GM23338 (cell line): ENCODE data around the gene DNAJC13. TPM values are rescaled to one million over a fixed set of nuclear protein-coding genes. Genes with fewer than 3 reads are reported as not detected.

Source experiments
- ATAC-seq: fragments of 200-7000 bp; cut with Tn5 transposase; 3 replicates; pipeline ENCODE4 v1.9.1; 2020
- DNase-seq: peaks from one replicate; pipeline ENCODE4 v3.0.0-alpha.2; 2015; ENCODE audit warnings: low spot score
- H2AFZ ChIP-seq: fragments of 200-600 bp; sonication (generic); 2 replicates; pipeline ENCODE4 v1.8.0; 2016; ENCODE audit warnings: antibody characterized with exemption, mild to moderate bottlenecking, moderate library complexity
- H3F3A ChIP-seq: fragments of 200-600 bp; sonication (generic); replicated peaks from 2 replicates; pipeline ENCODE4 v1.8.0; 2017; ENCODE audit warnings: antibody characterized with exemption, mixed run types, low read depth
- H3K27ac ChIP-seq: fragments of 200-600 bp; sonication (generic); 2 replicates; pipeline ENCODE4 v1.6.1; 2016; ENCODE audit warnings: low read depth
- H3K27me3 ChIP-seq: fragments of 200-600 bp; sonication (generic); 2 replicates; pipeline ENCODE4 v1.8.0; 2016; ENCODE audit warnings: mild to moderate bottlenecking, mixed run types, moderate library complexity; ENCODE audit not compliant: insufficient read depth
- H3K36me3 ChIP-seq: fragments of 200-600 bp; sonication (generic); 2 replicates; pipeline ENCODE4 v1.8.0; 2016; ENCODE audit warnings: mild to moderate bottlenecking; ENCODE audit not compliant: insufficient read depth
- H3K4me1 ChIP-seq: fragments of 200-600 bp; sonication (generic); 2 replicates; pipeline ENCODE4 v1.8.0; 2016; ENCODE audit warnings: mild to moderate bottlenecking, moderate library complexity; ENCODE audit not compliant: insufficient read depth
- H3K4me2 ChIP-seq: fragments of 200-600 bp; sonication (generic); 2 replicates; pipeline ENCODE4 v1.7.1; 2017; ENCODE audit warnings: mixed run types
- H3K4me3 ChIP-seq: fragments of 200-600 bp; sonication (generic); 2 replicates; pipeline ENCODE4 v1.6.1; 2016; ENCODE audit warnings: mixed run types
- H3K79me2 ChIP-seq: fragments of 200-600 bp; sonication (generic); replicated peaks from 2 replicates; pipeline ENCODE4 v1.8.0; 2017; ENCODE audit warnings: mild to moderate bottlenecking; ENCODE audit not compliant: insufficient read depth
- H3K9me2 ChIP-seq: fragments of 200-600 bp; sonication (generic); 2 replicates; pipeline ENCODE4 v1.8.0; 2017; ENCODE audit not compliant: insufficient read depth
- H4K20me1 ChIP-seq: fragments of 200-600 bp; sonication (generic); replicated peaks from 2 replicates; pipeline ENCODE4 v1.8.0; 2017; ENCODE audit warnings: mild to moderate bottlenecking; ENCODE audit not compliant: insufficient read depth
- H3K27ac Mint-ChIP-seq: 2 replicates; pipeline ENCODE4 v1.8.0; 2020; ENCODE audit warnings: inconsistent platforms, mild to moderate bottlenecking, moderate library complexity, mixed read lengths
- H3K27me3 Mint-ChIP-seq: 3 replicates; pipeline ENCODE4 v1.8.0; 2022; ENCODE audit warnings: low read depth, mild to moderate bottlenecking, moderate library complexity, mixed read lengths, inconsistent platforms; ENCODE audit not compliant: insufficient read depth, poor library complexity
- H3K36me3 Mint-ChIP-seq: 3 replicates; pipeline ENCODE4 v1.8.0; 2021; ENCODE audit warnings: low read depth, mild to moderate bottlenecking, inconsistent platforms, moderate library complexity, mixed read lengths
- H3K4me1 Mint-ChIP-seq: 3 replicates; pipeline ENCODE4 v1.8.0; 2020; ENCODE audit warnings: mild to moderate bottlenecking, inconsistent platforms, mixed read lengths
- H3K4me3 Mint-ChIP-seq: 3 replicates; pipeline ENCODE4 v1.8.0; 2021; ENCODE audit warnings: moderate library complexity, mild to moderate bottlenecking, inconsistent platforms, mixed read lengths
- H3K9me3 Mint-ChIP-seq: 3 replicates; pipeline ENCODE4 v1.8.0; 2020; ENCODE audit warnings: moderate library complexity, mild to moderate bottlenecking, inconsistent platforms, mixed read lengths
- EZH2 ChIP-seq: fragments of 200-600 bp; sonication (generic); IDR thresholded peaks from one replicate; pipeline ENCODE4 v1.8.0; 2017; ENCODE audit warnings: antibody characterized with exemption, mild to moderate bottlenecking, low read depth; ENCODE audit not compliant: unreplicated experiment
- EZH2phosphoT487 ChIP-seq: fragments of 200-600 bp; sonication (generic); IDR thresholded peaks from one replicate; pipeline ENCODE4 v1.8.1; 2018; ENCODE audit warnings: antibody characterized with exemption; ENCODE audit not compliant: unreplicated experiment
- JUNB ChIP-seq: IDR thresholded peaks from one replicate; pipeline ENCODE4 v1.6.1; 2016; ENCODE audit warnings: antibody characterized with exemption; ENCODE audit not compliant: unreplicated experiment
- NANOG ChIP-seq: IDR thresholded peaks from 2 replicates; pipeline ENCODE4 v1.6.1; 2016; ENCODE audit warnings: antibody characterized with exemption, borderline replicate concordance
- POLR2AphosphoS5 ChIP-seq: IDR thresholded peaks from 2 replicates; pipeline ENCODE4 v1.6.1; 2016; ENCODE audit warnings: antibody characterized with exemption, low read depth
- ZNF114 ChIP-seq: fragments of 250-450 bp; sonication (Bioruptor Pico); IDR thresholded peaks from 2 replicates; pipeline ENCODE4 v1.5.0; 2020; ENCODE audit warnings: mild to moderate bottlenecking, moderate library complexity
- polyA plus RNA-seq: library from polyadenylated mRNA; unstranded; fragments of >200 nt; fragmentation: Nextera tagmentation; extraction: Ambion mirVana; gene quantifications from 2 replicates; pipeline ENCODE4 v1.2.1, GENCODE V29; 2016
- total RNA-seq: library from RNA; depleted of rRNA; stranded (reverse); fragments of >200 nt; shearing (Covaris generic); gene quantifications from 2 replicates; pipeline ENCODE4 v1.2.3, GENCODE V29; 2014
- TF ChIP-seq, protein P1 (sequence below): IDR thresholded peaks from 2 replicates; pipeline ENCODE4 v1.6.1; 2016; ENCODE audit warnings: antibody characterized with exemption
- TF ChIP-seq, protein P2 (sequence below): fragments of 250-450 bp; sonication (Bioruptor Pico); IDR thresholded peaks from 2 replicates; pipeline ENCODE4 v1.5.0; 2020; ENCODE audit warnings: mild to moderate bottlenecking, moderate library complexity

DNAJC13 gene
- total and polyA plus RNA-seq, 2 experiments from 2014 or later: 8.3 to 33.6 TPM

DNA sequence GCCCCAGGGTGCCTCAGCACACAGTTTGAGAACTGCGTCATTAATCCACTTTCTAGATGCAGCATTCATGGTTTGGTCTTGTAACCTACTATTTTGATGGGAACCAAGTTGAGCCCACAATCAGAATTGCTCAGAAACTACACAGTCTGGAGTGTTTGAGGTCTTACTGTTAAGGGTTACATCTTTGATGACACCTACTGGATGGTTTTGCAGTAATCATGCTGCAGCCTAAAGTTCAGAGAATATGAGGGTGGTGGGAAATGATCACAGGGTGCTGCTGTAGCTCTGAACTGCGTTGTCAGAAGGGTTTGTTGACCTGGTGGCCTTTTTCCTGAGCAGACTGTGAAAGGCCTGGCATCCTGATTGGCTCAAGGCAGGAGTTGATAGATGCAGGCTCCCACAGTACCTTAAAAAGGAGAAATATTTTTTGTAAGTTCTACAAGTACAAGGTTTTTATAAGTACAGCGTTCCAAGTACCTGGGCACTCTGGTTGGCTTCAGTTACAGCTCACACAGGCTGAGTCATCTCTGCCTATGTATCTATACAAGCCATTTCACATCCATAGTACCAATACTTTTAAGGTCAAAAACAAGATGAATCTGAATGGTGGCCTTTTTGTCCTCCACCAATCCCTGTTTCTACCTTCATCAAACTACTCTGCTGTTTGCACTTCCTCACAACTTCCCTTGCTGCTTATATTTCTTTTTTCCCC, 119.3 kb downstream of the DNAJC13 start:
- H3K36me3 ChIP-seq: no peaks in the 10 kb centered on the region
- H3K27me3 ChIP-seq: no peaks in the 10 kb centered on the region
- H3K27me3 Mint-ChIP-seq: peaks cover 5% of the 10 kb centered on the region
- H3K4me3 ChIP-seq: no peak overlapping the region
- TF ChIP-seq POLR2AphosphoS5: no peak
- TF ChIP-seq, protein P1, sequence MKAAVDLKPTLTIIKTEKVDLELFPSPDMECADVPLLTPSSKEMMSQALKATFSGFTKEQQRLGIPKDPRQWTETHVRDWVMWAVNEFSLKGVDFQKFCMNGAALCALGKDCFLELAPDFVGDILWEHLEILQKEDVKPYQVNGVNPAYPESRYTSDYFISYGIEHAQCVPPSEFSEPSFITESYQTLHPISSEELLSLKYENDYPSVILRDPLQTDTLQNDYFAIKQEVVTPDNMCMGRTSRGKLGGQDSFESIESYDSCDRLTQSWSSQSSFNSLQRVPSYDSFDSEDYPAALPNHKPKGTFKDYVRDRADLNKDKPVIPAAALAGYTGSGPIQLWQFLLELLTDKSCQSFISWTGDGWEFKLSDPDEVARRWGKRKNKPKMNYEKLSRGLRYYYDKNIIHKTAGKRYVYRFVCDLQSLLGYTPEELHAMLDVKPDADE: no peak
- no peak for TF ChIP-seq NANOG
- no peak for TF ChIP-seq JUNB
- TF ChIP-seq, protein P2, sequence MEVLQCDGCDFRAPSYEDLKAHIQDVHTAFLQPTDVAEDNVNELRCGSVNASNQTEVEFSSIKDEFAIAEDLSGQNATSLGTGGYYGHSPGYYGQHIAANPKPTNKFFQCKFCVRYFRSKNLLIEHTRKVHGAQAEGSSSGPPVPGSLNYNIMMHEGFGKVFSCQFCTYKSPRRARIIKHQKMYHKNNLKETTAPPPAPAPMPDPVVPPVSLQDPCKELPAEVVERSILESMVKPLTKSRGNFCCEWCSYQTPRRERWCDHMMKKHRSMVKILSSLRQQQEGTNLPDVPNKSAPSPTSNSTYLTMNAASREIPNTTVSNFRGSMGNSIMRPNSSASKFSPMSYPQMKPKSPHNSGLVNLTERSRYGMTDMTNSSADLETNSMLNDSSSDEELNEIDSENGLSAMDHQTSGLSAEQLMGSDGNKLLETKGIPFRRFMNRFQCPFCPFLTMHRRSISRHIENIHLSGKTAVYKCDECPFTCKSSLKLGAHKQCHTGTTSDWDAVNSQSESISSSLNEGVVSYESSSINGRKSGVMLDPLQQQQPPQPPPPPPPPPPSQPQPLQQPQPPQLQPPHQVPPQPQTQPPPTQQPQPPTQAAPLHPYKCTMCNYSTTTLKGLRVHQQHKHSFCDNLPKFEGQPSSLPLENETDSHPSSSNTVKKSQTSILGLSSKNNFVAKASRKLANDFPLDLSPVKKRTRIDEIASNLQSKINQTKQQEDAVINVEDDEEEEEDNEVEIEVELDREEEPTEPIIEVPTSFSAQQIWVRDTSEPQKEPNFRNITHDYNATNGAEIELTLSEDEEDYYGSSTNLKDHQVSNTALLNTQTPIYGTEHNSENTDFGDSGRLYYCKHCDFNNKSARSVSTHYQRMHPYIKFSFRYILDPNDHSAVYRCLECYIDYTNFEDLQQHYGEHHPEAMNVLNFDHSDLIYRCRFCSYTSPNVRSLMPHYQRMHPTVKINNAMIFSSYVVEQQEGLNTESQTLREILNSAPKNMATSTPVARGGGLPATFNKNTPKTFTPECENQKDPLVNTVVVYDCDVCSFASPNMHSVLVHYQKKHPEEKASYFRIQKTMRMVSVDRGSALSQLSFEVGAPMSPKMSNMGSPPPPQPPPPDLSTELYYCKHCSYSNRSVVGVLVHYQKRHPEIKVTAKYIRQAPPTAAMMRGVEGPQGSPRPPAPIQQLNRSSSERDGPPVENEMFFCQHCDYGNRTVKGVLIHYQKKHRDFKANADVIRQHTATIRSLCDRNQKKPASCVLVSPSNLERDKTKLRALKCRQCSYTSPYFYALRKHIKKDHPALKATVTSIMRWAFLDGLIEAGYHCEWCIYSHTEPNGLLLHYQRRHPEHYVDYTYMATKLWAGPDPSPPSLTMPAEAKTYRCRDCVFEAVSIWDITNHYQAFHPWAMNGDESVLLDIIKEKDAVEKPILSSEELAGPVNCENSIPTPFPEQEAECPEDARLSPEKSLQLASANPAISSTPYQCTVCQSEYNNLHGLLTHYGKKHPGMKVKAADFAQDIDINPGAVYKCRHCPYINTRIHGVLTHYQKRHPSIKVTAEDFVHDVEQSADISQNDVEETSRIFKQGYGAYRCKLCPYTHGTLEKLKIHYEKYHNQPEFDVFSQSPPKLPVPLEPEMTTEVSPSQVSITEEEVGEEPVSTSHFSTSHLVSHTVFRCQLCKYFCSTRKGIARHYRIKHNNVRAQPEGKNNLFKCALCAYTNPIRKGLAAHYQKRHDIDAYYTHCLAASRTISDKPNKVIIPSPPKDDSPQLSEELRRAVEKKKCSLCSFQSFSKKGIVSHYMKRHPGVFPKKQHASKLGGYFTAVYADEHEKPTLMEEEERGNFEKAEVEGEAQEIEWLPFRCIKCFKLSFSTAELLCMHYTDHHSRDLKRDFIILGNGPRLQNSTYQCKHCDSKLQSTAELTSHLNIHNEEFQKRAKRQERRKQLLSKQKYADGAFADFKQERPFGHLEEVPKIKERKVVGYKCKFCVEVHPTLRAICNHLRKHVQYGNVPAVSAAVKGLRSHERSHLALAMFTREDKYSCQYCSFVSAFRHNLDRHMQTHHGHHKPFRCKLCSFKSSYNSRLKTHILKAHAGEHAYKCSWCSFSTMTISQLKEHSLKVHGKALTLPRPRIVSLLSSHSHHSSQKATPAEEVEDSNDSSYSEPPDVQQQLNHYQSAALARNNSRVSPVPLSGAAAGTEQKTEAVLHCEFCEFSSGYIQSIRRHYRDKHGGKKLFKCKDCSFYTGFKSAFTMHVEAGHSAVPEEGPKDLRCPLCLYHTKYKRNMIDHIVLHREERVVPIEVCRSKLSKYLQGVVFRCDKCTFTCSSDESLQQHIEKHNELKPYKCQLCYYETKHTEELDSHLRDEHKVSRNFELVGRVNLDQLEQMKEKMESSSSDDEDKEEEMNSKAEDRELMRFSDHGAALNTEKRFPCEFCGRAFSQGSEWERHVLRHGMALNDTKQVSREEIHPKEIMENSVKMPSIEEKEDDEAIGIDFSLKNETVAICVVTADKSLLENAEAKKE (CRISPR knock-in tag): no peak
- no peak for TF ChIP-seq EZH2
- TF ChIP-seq EZH2phosphoT487: no peak
- no peak for TF ChIP-seq ZNF114 (CRISPR knock-in tag)
- H3K36me3 Mint-ChIP-seq: peaks cover 22% of the 10 kb centered on the region
- H3K9me3 Mint-ChIP-seq: no peaks in the 10 kb centered on the region
- peak overlapping the region; percentile 58; the same call in 1 of the 2 replicates for H3K27ac Mint-ChIP-seq
- no peak overlapping the region for H3K4me3 Mint-ChIP-seq
- peaks cover 8% of the 10 kb centered on the region; the same call in 2 of the 3 replicates for H3K4me1 Mint-ChIP-seq
- no peaks in the 10 kb centered on the region for H3K9me2 ChIP-seq
- no peaks in the 10 kb centered on the region for H3K79me2 ChIP-seq
- H4K20me1 ChIP-seq: no peaks in the 10 kb centered on the region
- H3K4me1 ChIP-seq: no peaks in the 10 kb centered on the region
- ATAC-seq: peak; percentile 27; the same call in 2 of the 3 replicates
- H3K27ac ChIP-seq: no peak overlapping the region
- no peak for DNase-seq
- no peak overlapping the region for H2AFZ ChIP-seq
- H3F3A ChIP-seq: no peaks in the 10 kb centered on the region
- H3K4me2 ChIP-seq: no peak overlapping the region
